ENCODE data around the gene CD99L2. TPM values are rescaled to one million over a fixed set of nuclear protein-coding genes. Genes with fewer than 3 reads are reported as not detected.
A peak's percentile ranks its signal among the peaks of the same experiment; 100 is the strongest.

The CD99L2 gene
- total RNA-seq, 4 donors from 2014 or later: 49.7 to 78.7 (median 58.1) TPM

DNA sequence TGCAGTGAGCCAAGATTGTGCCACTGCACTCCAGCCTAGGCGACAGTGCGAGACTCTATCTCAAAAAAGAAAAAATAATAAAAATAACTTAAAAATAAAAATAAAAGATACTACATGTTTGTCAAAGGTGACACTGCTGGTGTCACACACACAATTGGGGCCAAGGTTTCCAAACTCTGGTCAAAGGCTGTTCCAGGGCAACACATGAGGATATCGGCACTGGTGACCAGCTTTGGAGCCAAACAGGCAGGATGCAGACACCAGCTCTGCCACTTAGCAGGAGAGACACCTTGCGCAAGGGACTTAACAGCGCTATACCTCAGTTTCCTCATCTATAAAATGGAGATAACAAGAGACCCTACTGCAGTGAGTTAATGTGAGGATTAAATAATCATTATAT, 52.3 kb downstream of the CD99L2 start:
- no peak for TF ChIP-seq CTCF (IDR thresholded peaks at IDR 0.05)
- DNase-seq (ENCODE audit: low spot score) (no peak), ATAC-seq (ENCODE audit: low FRiP score) (no peak)

- ATAC-seq (ENCODE audit: low FRiP score) (peak; percentile 32), DNase-seq (ENCODE audit: low spot score) (no peak)
- no peak for TF ChIP-seq CTCF (IDR thresholded peaks at IDR 0.05)
These were observed 53.4 kb downstream of the CD99L2 start for GRCh38 chrX:150845091-150845490.

- DNase-seq (ENCODE audit: low spot score) (no peak), ATAC-seq (ENCODE audit: low FRiP score) (no peak)
- no peak for TF ChIP-seq CTCF (IDR thresholded peaks at IDR 0.05)
These were observed 54.5 kb downstream of the CD99L2 start for GRCh38 chrX:150844016-150844415.

DNA sequence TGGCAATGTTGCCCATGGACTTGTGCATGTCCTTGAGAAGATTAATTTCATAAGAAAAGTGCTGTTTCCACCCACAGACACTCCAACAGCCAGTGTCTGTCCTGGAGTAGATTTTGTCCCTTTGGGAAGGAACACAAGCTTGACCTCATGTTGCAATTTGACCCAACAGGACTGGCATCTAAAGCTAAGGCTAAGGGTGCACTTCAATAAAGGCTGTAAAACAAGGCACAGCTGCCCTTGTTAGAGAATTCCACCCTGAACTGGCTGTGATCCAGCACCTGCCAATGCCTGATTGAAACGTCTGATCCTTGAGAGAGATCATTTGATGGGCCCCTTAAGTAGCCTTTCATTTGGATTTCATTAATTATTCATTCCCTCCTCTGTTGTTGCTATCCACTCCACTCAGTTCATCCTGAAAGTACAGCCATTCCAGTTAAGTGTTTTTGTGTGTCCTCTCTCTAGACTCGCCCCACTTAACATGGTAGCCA, 56.2 kb downstream of the CD99L2 start:
- DNase-seq (ENCODE audit: low spot score) (no peak), ATAC-seq (ENCODE audit: low FRiP score) (no peak)
- TF ChIP-seq CTCF (IDR thresholded peaks at IDR 0.05): no peak

DNA sequence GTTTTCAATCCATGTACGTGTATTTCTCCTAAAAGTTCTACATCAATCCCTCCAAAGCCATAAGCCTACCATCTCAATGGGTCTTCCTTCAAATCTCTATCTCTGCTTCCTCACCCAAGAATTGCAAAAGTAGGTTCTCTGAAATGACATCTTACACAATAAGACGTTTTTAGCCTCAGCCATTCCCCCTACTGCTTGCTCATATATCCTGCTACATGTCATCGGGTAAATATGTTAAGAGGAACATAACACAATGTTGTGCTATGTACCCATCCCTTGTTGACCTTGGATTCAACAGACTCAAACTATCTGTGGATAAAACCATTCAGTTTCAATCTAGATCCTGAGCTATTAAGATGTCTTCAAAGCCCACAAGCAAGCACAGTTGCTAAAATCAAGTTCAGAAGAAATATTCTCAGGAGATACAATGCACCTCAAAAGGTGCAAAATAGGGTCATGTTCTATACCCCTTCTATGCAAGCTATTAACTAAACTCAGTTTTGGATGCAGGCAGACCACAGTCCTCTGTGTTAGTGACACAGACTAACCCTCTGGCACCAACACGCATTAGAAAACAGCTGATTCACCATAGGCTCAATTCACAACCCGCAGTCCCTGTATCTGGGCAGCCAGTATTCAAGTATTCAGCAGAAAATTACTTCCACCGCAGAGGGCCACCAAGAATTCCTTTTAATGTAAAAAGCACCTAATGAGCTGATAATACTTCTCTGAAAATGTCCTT, 56.8 kb downstream of the CD99L2 start:
- DNase-seq (ENCODE audit: low spot score) (no peak), ATAC-seq (ENCODE audit: low FRiP score) (no peak)
- TF ChIP-seq CTCF (IDR thresholded peaks at IDR 0.05): no peak

- DNase-seq (ENCODE audit: low spot score): no peak
- no peak for TF ChIP-seq CTCF (IDR thresholded peaks at IDR 0.05)
- no peak for ATAC-seq (ENCODE audit: low FRiP score)
These were observed 60.6 kb downstream of the CD99L2 start for GRCh38 chrX:150837845-150838244.

GRCh38 chrX:150834695-150835094, 63.8 kb downstream of the CD99L2 start:
- ATAC-seq (ENCODE audit: low FRiP score) (no peak), DNase-seq (ENCODE audit: low spot score) (no peak)
- no peak for TF ChIP-seq CTCF (IDR thresholded peaks at IDR 0.05)

Data from omental fat pad (tissue), 4 donors.